ENCODE measurements around the gene KRT16.
"Not testable (repeated sequence)": the region's sequence is repeated elsewhere in the genome, so short reads cannot be mapped to it uniquely, and the experiment has no call there.

KRT16 gene

DNA sequence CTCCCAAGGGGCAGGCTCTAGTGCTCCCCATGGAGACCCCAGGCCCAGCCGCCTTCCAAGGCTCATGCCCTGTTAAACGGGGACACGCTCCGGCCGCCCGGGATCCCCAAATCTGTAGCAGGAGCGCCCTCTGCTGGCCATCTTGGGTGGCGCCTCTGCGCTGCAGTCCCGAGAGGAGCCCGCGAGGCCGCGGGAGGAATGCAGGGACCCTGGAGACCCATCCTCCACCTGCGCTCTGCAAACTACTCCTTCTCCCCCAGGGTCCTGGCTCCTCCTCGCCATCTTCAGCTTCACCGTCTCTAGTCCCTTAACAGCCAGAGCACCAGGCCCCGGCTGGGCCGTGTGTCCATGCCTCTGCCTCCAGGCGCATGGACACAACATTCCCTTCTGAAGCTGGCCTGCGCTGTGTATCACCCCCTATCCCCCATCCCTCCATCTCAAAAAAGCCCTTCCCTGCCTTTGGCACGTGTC is 35.4 kb upstream of the KRT16 start:
- DNase-seq (ENCODE audit: low read depth), result peak; percentile 81

DNA sequence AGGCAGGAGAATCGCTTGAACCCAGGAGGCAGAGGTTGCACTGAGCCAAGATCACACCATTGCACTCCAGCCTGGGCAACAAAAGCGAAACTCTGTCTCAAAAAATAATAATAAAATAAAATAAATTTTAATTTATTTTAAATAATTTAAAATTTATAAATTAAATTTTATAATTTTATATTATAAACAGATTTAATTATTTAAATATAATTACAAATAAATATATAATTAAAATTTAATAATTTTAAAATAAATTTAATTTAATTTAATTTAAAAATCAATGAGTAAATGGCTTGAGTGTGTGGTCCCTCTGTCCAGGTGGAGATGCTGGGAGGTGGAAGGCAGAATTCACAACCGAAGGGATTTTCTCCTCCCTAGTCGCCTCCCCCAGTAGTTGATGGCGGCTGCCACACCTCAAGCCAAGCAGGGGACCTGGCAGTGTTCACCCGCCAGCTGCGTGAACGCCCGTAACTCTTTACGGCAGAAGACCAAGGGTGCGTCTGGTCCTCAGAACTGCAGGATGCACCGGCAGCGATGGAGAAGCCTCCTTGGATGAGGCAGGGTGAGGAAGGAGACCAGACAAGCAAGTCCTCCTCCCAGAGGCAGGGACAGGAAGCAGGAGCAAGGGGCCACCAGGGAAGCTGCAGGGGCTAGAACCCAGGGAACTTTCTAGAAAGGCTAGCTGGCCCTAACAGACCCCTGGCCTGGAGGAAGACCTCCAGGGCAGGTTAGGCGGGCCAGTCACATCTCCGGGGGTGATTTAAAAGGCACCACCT is 34.7 kb upstream of the KRT16 start:
- DNase-seq (ENCODE audit: low read depth), result no peak

- DNase-seq (ENCODE audit: low read depth), result no peak
Observed at GRCh38 chr17:41642252-41643156, 29.9 kb upstream of the KRT16 start.

DNA sequence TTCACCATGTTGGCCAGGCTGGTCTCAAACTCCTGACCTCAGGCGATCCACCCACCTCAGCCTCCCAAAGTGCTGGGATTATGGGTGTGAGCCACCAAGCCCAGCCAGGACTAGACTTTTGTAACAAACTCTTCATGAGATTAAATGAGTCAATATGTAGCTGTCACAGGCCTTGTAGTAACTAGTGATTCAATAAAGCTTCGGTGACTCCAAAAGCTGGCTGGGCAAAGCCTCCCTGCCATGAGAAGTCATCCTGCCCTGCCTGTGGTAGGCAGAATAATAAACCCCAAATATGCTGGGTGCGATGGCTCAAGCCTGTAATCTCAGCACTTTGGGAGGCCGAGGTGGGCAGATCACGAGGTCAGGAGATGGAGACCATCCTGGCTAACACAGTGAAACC is 28.0 kb upstream of the KRT16 start:
- not testable (repeated sequence) for DNase-seq (ENCODE audit: low read depth)

DNA sequence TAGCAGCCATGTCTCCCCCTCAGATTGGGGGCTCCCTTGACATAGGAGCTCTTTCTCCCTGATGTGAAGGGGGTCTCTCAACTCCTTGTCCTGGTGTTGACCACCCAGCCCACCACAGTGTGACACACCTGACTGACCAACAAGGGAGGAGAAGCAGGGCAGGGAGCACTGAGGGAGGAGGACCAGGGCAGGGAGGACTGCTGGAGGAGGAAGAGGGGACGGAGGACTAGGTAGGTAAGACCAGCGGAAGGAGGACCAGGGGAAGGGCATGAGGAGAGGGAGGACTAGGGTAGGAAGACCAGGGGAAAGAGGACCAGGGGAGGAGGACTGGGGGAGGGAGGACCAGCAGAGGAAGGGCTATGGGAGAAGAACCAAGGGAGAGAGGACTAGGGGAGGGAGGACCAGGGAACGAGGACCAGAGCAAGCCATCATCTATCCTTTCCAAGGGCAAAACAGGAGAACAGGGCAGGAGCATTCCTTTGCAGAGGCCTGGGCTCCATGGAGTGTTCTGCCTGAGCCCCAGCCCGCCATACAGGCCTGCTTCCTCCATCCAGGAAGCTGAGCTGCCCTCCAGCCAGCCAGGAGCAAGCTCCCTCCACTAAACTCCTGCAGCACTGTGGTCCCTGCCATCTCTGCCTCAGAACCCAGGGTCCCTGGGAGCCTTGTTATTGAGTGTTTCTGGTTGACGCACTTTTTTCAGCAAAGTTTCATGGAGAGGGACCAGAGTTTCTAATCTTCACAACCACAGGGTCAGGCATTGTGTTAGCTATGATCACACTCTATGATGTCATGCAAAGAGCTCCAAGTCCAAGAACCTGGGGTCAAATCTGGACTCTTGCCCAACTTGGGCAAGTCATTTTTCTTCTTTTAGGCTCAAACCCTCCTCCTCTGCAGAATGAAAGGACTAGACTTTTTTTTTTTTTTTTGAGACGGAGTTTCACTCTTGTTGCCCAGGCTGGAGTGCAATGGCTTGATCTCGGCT is 27.2 kb upstream of the KRT16 start:
- no peak for DNase-seq (ENCODE audit: low read depth)

GRCh38 chr17:41638941-41639340 is 26.4 kb upstream of the KRT16 start:
- no peak for DNase-seq (ENCODE audit: low read depth)

- DNase-seq (ENCODE audit: low read depth), result no peak
Observed at GRCh38 chr17:41638194-41638593, 25.6 kb upstream of the KRT16 start.

DNA sequence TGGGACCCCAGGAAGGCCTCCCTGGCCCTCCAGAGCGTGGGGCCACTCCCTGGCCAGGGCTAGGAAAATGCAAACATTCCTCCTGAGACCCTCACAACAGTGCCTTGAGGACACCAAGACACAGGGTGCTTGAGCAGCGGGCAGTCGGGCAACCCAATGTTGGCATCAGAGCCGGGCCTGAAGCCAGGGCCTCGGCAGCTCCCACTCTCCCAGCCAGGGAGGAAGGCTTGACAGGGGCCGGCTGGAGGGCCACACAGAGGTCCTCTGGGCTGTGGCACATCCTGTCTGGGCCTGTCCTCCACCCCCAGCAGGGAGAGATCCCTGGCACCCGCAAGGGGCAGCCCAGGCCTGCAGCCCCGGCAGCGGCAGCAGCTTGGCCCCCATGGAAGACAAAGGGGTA is 24.1 kb upstream of the KRT16 start:
- no peak for DNase-seq (ENCODE audit: low read depth)

DNA sequence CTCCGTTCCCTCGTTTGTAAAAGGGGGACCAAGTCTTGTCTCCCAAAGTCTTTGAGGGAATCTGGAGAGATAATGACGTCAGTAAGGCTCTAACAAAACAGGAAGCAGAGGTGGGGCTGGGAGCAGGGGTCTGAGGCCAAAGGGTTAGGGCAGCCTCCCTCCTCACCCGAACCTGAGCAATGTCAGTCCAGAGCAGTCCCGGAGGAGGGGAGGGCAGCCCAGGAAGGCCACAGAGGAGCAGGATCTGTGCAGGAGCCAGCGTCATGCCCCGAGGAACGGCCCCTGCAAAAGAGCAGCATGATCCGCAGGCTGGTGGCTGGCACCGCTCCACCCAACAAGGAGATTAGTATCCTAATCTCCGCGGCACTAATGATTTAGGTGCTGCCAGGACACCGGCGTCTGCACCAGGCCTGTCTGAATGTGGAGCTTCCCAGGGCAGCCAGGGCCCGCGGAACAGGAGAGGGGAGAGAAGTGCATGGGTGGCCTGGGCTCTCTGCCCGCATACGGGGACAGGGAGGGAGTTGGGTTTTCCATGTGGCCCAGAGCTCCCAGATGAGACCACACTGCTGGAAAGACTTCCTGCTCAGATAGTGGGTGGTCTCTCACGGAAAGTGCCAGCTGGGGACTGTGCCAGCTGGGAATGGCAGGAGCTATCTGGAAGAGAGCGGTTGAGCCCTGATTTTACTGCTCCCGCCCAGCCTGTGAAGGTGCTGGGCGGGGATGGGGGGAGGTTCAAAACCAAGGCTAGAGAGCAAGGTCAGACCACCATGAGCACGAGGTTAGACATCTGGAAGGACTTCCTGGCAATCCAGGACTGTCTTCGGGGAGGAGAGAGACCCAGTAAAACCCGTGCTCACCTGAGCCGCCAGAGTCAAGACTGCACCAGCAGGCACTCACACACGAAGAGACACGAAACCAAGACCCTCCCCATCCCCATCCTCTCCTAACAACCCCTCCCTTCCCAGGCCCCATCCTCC is 22.8 kb upstream of the KRT16 start:
- DNase-seq (ENCODE audit: low read depth), result no peak

GRCh38 chr17:41634639-41635038 is 22.1 kb upstream of the KRT16 start:
- DNase-seq (ENCODE audit: low read depth), result no peak

GRCh38 chr17:41633556-41634199 is 21.1 kb upstream of the KRT16 start:
- no peak for DNase-seq (ENCODE audit: low read depth)

- DNase-seq (ENCODE audit: low read depth), result no peak
Observed at GRCh38 chr17:41632482-41633105, 20.0 kb upstream of the KRT16 start.

DNA sequence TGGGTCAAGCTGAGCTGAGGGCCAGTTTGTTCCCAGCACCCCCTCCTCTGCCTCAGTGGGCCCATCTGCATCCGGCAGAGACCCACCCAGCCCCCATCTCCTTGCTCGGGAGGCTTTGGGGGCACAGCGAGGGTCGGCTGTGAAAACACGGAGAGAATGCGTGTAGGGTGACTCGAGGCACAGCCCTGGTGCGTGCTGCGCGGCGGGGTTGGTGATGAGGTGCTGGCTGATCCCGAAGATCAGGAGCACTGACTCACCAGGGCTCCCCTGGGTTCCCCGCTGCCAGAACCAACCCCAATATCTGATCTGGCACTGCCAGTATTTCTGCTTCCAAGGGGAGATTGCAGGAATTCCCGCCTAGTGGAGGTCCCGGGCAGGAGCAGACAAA is 19.3 kb upstream of the KRT16 start:
- no peak for DNase-seq (ENCODE audit: low read depth)

DNA sequence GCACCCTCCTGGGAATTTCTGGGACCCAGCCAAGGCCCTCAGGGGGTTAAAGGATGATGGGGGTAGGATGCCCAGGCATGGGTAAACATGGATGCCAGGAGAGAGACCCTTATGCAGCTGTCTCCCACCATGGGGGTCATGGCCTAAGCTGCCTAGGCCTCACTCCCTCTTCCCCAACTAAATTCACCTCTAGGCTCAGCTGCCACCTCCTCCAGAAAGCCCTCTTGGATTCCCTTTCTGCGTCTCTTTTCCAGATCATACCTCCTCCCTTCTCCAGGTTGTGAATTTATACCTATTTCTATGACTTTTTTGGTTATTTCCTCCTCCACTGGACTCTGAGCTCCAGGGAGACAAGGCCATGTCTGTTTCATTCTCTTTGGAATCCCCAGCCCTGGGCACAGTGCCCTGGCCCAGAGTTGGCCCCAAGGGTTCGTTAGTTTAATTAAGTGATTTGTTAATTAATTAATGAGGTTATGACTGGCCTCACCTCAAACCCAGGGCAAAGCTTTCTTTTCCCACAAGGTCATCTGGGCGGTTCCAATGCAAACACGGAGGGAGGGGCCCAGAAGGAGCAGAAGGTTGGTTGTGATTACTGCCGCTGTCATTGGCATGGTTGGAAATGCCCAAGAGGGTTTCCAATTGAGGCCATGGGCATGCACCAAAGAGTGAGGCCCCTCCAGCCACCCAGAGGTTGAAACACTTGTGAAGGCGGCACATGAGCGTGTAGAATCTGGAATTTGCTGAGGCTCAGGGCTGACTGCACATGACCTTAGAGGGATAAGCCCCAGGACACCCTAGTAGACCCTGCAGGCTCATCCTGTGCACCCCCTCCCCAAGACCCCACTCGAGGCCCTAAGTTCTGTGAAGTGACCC is 18.7 kb upstream of the KRT16 start:
- DNase-seq (ENCODE audit: low read depth), result no peak

GRCh38 chr17:41629826-41630670 is 17.5 kb upstream of the KRT16 start:
- no peak for DNase-seq (ENCODE audit: low read depth)

GRCh38 chr17:41629316-41629715 is 16.7 kb upstream of the KRT16 start:
- DNase-seq (ENCODE audit: low read depth), result no peak

DNA sequence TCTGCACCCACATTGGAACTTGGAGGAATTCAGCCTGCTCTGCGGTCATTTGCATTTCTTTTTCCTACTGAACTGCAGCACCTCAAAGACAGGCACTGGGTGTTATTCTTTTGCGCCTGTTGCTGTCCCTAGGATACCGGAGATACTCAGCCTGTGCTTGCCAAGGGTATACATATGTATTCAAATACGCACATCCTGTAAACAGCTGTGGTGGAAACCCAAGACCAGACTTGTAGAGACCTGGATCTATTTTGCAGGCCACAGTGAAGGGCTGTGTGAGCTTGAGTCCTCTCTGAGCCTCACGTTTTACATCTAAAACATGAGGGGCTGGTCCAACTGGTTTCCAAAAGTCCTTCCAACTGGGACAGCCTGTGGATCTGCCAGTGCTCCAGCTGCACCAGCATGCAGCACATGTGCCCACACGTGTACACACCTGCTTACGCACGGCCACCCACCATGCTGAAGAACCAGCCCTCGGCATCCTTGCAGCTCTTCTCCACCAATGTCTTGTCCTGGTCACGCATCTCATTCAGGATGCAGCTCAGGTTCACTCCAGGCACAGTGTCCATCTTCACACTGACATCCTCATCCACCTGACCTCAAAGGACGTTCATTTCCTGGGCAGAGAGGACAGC is 16.2 kb upstream of the KRT16 start:
- not testable (repeated sequence) for DNase-seq (ENCODE audit: low read depth)

Data from stimulated activated CD8-positive, alpha-beta memory T cell treated with anti-CD3 and anti-CD28 coated beads, Interleukin-12 subunit alpha, Interleukin-12 subunit beta, amount 100 ng/mL, for 1 hour (primary cell).